HCT116 (cell line): ENCODE measurements around the gene TJP1. TPM values are rescaled to one million over a fixed set of nuclear protein-coding genes. Genes with fewer than 3 reads are reported as not detected.

ENCODE experiments used
- ATAC-seq: fragments of 200-7000 bp; cut with Tn5 transposase; 2 replicates; pipeline ENCODE4 v1.9.1; 2020; ENCODE audit warnings: mild to moderate bottlenecking, moderate library complexity
- BruUV-seq: library from RNA; stranded (reverse); fragments of 400-500 nt; replicated peaks from 2 replicates; lab custom pipeline; 2021; lab: Mats Ljungman, UMichigan
- CTCF ChIA-PET: fragments of 300-600 bp; sonication (Branson Sonifier 250); formaldehyde crosslinking; loops from one replicate; lab custom pipeline; 2021; ENCODE audit warnings: antibody characterized with exemption; lab: Charles Lee
- POLR2A ChIA-PET: fragments of 300-600, 350-600 bp; sonication (Branson Sonifier 250); formaldehyde crosslinking; loops from one replicate; lab custom pipeline; 2021; ENCODE audit warnings: antibody characterized with exemption; lab: Charles Lee
- RAD21 ChIA-PET, 2 experiments: fragments of 300-600 bp; sonication (Branson Sonifier 250); formaldehyde crosslinking; loops; one replicate each; lab custom pipeline; 2023; ENCODE audit warnings: low total read pairs in 2 of 2; ENCODE audit not compliant: uncharacterized antibody in 2 of 2, unreplicated experiment in 2 of 2, low non-redundant PET in 1 of 2; lab: Charles Lee
- DNase-seq: peaks from one replicate; pipeline ENCODE4 v3.0.0-alpha.2; 2010; ENCODE audit warnings: low read depth, low spot score
- H2AFZ ChIP-seq: fragments of 200-600 bp; shearing (Covaris generic), sonication (generic); 2 replicates; pipeline ENCODE4 v1.6.1; 2017; ENCODE audit warnings: low read depth, mixed run types, mixed read lengths, antibody characterized with exemption, low read length; ENCODE audit not compliant: poor library complexity, severe bottlenecking
- H3K27ac ChIP-seq: 2 replicates; pipeline ENCODE4 v1.5.1; 2012; ENCODE audit warnings: low read depth, low read length
- H3K27me3 ChIP-seq: fragments of 200-600 bp; sonication (generic); 2 replicates; pipeline ENCODE4 v1.6.1; 2016; ENCODE audit warnings: mixed run types, low read length, mixed read lengths; ENCODE audit not compliant: insufficient read depth
- H3K36me3 ChIP-seq, 2 experiments: fragments of 200-500 bp in 1 of 2; fragments of 200-600 bp in 1 of 2; sonication (Bioruptor generic) in 1 of 2; sonication (generic) in 1 of 2; 2 replicates each; pipeline versions ENCODE4 v1.5.1 to v1.6.1; 2014 to 2016; ENCODE audit warnings: low read length in 2 of 2, inconsistent platforms in 1 of 2, mixed read lengths in 1 of 2, mixed run types in 1 of 2; ENCODE audit not compliant: insufficient read depth in 2 of 2, control insufficient read depth in 1 of 2
- H3K4me1 ChIP-seq, 2 experiments: fragments of 200-600 bp in 1 of 2; sonication (generic) in 1 of 2; 2 replicates each; pipeline versions ENCODE4 v1.5.1 to v1.6.1; 2012 to 2017; ENCODE audit warnings: low read length in 2 of 2, inconsistent platforms in 1 of 2, mild to moderate bottlenecking in 1 of 2, mixed read lengths in 1 of 2, mixed run types in 1 of 2, moderate library complexity in 1 of 2; ENCODE audit not compliant: insufficient read depth in 2 of 2, control insufficient read depth in 1 of 2
- H3K4me2 ChIP-seq: fragments of 200-600 bp; sonication (generic); 2 replicates; pipeline ENCODE4 v1.6.1; 2017; ENCODE audit warnings: mixed run types, low read length, mixed read lengths
- H3K4me3 ChIP-seq, 2 experiments: fragments of 200-600 bp in 1 of 2; sonication (generic) in 1 of 2; replicated peaks in 1 of 2; 2 replicates each; pipeline ENCODE4 v1.5.1; 2011 to 2016; ENCODE audit warnings: low read length in 2 of 2, control low read depth in 1 of 2, low read depth in 1 of 2, mild to moderate bottlenecking in 1 of 2, mixed read lengths in 1 of 2, mixed run types in 1 of 2
- H3K79me2 ChIP-seq: fragments of 200-600 bp; sonication (generic); 2 replicates; pipeline ENCODE4 v1.6.1; 2017; ENCODE audit warnings: mild to moderate bottlenecking, mixed run types, low read length, moderate library complexity, mixed read lengths; ENCODE audit not compliant: insufficient read depth
- H3K9ac ChIP-seq: fragments of 200-600 bp; sonication (generic); 2 replicates; pipeline ENCODE4 v1.6.1; 2016; ENCODE audit warnings: low read length, mixed read lengths
- H3K9me2 ChIP-seq: fragments of 200-600 bp; sonication (generic), shearing (Covaris generic); 2 replicates; pipeline ENCODE4 v1.6.1; 2017; ENCODE audit warnings: mixed run types, mild to moderate bottlenecking, moderate library complexity; ENCODE audit not compliant: insufficient read depth
- H3K9me3 ChIP-seq, 2 experiments: fragments of 200-500 bp in 1 of 2; fragments of 200-600 bp in 1 of 2; sonication (Bioruptor generic) in 1 of 2; sonication (generic) in 1 of 2; 2 replicates each; pipeline ENCODE4 v1.6.1; 2014 to 2017; ENCODE audit warnings: low read length in 2 of 2, mixed read lengths in 2 of 2, inconsistent platforms in 1 of 2, low read depth in 1 of 2, mild to moderate bottlenecking in 1 of 2, mixed run types in 1 of 2, moderate library complexity in 1 of 2; ENCODE audit not compliant: control insufficient read depth in 1 of 2, insufficient read depth in 1 of 2
- H4K20me1 ChIP-seq: fragments of 200-600 bp; sonication (generic), shearing (Covaris generic); 2 replicates; pipeline ENCODE4 v1.6.1; 2017; ENCODE audit warnings: mixed run types, mild to moderate bottlenecking, moderate library complexity; ENCODE audit not compliant: insufficient read depth
- RAD21 ChIP-seq: IDR thresholded peaks from 2 replicates; pipeline ENCODE4 v1.6.1; 2012; ENCODE audit warnings: low read depth, mild to moderate bottlenecking
- intact Hi-C: fragments of 100-400 bp; cut with micrococcal nuclease; formaldehyde crosslinking; loops from 2 replicates; pipeline ENCODE4 v1.10.0; 2022
- total RNA-seq: library from RNA; stranded (reverse); gene quantifications from one replicate; pipeline ENCODE4 v1.2.1, GENCODE V29; 2021; ENCODE audit not compliant: unreplicated experiment
- TF ChIP-seq, protein P1 (sequence below): IDR thresholded peaks from 2 replicates; pipeline ENCODE4 v1.6.1; 2011; ENCODE audit warnings: mild to moderate bottlenecking, low read length, moderate library complexity; ENCODE audit not compliant: insufficient replicate concordance; ENCODE audit errors: extremely low read depth
- TF ChIP-seq, protein P2 (sequence below), 3 experiments: fragments of 200-600 bp in 1 of 3; sonication (generic) in 1 of 3; IDR thresholded peaks in 2 of 3; conservative IDR thresholded peaks in 1 of 3; 2 replicates each; pipeline ENCODE4 v1.5.1; 2012 to 2017; ENCODE audit warnings: low read depth in 2 of 3, low read length in 2 of 3, antibody characterized with exemption in 1 of 3, borderline replicate concordance in 1 of 3, control low read depth in 1 of 3, mild to moderate bottlenecking in 1 of 3, mixed read lengths in 1 of 3, mixed run types in 1 of 3, moderate library complexity in 1 of 3; ENCODE audit not compliant: insufficient read depth in 1 of 3

TJP1 gene
- total RNA-seq, 1 experiment from 2014 or later: 83.6 TPM

DNA sequence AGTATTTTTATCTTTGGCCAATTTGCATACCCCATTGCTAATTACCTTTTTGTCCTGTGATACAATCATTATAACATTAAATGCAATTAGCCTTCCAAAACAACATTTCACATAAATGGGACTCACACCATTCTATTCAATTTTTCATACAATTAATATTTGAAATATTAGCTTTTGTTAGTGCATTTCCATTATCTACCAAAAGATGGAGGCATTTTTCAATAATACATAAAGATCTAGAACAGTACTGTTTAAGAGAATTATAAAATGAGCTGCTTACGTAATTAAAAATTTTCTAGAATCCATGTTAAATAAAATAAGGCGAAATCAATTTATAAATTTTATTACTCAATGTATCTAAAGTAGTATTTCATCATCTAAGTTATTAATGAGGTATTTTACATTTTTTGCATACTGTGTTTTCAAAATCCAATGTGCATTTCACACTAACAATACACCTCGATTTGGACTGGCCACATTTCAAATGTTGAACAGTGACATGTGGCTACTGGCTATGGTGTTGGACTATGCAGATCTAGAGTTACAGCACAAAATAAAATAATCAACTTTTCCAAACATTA is 74.3 kb downstream of the TJP1 start:
- H3K79me2 ChIP-seq: peaks cover 20% of the 10 kb centered on the region
- no peak overlapping the region for H3K27ac ChIP-seq
- ChIA-PET CTCF (interaction anchor here (0.8 to 8.4 kb wide), 18 partner anchors 8 to 327 kb away, joined by 3 to 180 read pairs (median 5); no protein-coding TSS in a partner anchor), POLR2A (interaction anchor here (2.5 kb wide), 1 partner anchor 177 kb away, joined by 12 read pairs; no protein-coding TSS in a partner anchor), RAD21 (interaction anchor here (0.5 to 1.3 kb wide), 4 partner anchors 102 to 193 kb away, joined by 3 to 19 read pairs (median 4); no protein-coding TSS in a partner anchor)
- no peaks in the 10 kb centered on the region for H3K27me3 ChIP-seq
- ATAC-seq: no peak
- H2AFZ ChIP-seq: no peak overlapping the region
- H3K4me2 ChIP-seq: no peak overlapping the region
- no TSS peak for BruUV-seq
- no peaks in the 10 kb centered on the region; a peak in 1 of 4 replicates for H3K36me3 ChIP-seq
- no peak overlapping the region for H3K4me3 ChIP-seq
- H3K4me1 ChIP-seq: no peaks in the 10 kb centered on the region
- H3K9me3 ChIP-seq: no peaks in the 10 kb centered on the region
- TF ChIP-seq, protein P1, sequence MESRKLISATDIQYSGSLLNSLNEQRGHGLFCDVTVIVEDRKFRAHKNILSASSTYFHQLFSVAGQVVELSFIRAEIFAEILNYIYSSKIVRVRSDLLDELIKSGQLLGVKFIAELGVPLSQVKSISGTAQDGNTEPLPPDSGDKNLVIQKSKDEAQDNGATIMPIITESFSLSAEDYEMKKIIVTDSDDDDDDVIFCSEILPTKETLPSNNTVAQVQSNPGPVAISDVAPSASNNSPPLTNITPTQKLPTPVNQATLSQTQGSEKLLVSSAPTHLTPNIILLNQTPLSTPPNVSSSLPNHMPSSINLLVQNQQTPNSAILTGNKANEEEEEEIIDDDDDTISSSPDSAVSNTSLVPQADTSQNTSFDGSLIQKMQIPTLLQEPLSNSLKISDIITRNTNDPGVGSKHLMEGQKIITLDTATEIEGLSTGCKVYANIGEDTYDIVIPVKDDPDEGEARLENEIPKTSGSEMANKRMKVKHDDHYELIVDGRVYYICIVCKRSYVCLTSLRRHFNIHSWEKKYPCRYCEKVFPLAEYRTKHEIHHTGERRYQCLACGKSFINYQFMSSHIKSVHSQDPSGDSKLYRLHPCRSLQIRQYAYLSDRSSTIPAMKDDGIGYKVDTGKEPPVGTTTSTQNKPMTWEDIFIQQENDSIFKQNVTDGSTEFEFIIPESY: no peak
- TF ChIP-seq, protein P2, sequence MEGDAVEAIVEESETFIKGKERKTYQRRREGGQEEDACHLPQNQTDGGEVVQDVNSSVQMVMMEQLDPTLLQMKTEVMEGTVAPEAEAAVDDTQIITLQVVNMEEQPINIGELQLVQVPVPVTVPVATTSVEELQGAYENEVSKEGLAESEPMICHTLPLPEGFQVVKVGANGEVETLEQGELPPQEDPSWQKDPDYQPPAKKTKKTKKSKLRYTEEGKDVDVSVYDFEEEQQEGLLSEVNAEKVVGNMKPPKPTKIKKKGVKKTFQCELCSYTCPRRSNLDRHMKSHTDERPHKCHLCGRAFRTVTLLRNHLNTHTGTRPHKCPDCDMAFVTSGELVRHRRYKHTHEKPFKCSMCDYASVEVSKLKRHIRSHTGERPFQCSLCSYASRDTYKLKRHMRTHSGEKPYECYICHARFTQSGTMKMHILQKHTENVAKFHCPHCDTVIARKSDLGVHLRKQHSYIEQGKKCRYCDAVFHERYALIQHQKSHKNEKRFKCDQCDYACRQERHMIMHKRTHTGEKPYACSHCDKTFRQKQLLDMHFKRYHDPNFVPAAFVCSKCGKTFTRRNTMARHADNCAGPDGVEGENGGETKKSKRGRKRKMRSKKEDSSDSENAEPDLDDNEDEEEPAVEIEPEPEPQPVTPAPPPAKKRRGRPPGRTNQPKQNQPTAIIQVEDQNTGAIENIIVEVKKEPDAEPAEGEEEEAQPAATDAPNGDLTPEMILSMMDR (IDR thresholded peaks at IDR 0.05 in 2 of 3, conservative IDR thresholded peaks at IDR 0.05 in 1 of 3; ENCODE audit: borderline replicate concordance in 1 of 3, insufficient read depth in 1 of 3, low read depth in 2 of 3, low read length in 2 of 3): peak; percentile 25 to 57 (median 56); a peak in 3 of 6 replicates
- TF ChIP-seq RAD21: peak; percentile 53
- no peak overlapping the region for H3K9ac ChIP-seq
- no peaks in the 10 kb centered on the region for H4K20me1 ChIP-seq
- no peaks in the 10 kb centered on the region for H3K9me2 ChIP-seq
- DNase-seq: peak; percentile 8
- intact Hi-C loops: no loop called here
